ENCODE data around the gene SBNO2. TPM values are rescaled to one million over a fixed set of nuclear protein-coding genes. Genes with fewer than 3 reads are reported as not detected.

SBNO2 gene
- total RNA-seq, 1 experiment from 2014 or later: 46.3 TPM

GRCh38 chr19:1151037-1151724, 22.9 kb downstream of the SBNO2 start:
- no peak overlapping the region for H3K4me2 ChIP-seq (ENCODE audit: insufficient read depth, insufficient read length, low read length)
- H2BK15ac ChIP-seq (ENCODE audit: low read depth, low read length): no peak overlapping the region
- no peak overlapping the region for H2BK20ac ChIP-seq (ENCODE audit: low read depth, low read length, poor library complexity, severe bottlenecking)
- H2BK12ac ChIP-seq (ENCODE audit: insufficient read length, low read depth, low read length): no peak overlapping the region
- H3K4me1 Mint-ChIP-seq: peaks cover 0 to 14% of the 10 kb centered on the region in 2 experiments; a peak in 2 of 4 replicates
- H3K36me3 Mint-ChIP-seq (ENCODE audit: insufficient read depth in 1 of 3, low read depth in 3 of 3): peaks cover 2 to 21% (median 12%) of the 10 kb centered on the region in 3 experiments; a peak in 5 of 7 replicates
- H3K79me1 ChIP-seq (ENCODE audit: insufficient read depth, low read depth, low read length, poor library complexity, severe bottlenecking): no peaks in the 10 kb centered on the region
- H3K9me3 ChIP-seq (ENCODE audit: control insufficient read depth, low read depth, low read length): no peaks in the 10 kb centered on the region
- no peak overlapping the region for H3K4me3 Mint-ChIP-seq
- no peaks in the 10 kb centered on the region for H3K23me2 ChIP-seq (ENCODE audit: insufficient read length, low read depth, low read length, poor library complexity, severe bottlenecking)
- H4K20me1 ChIP-seq (ENCODE audit: control insufficient read depth, insufficient read depth, insufficient read length): no peaks in the 10 kb centered on the region
- no peak overlapping the region for H2BK5ac ChIP-seq (ENCODE audit: insufficient read length, low read length)
- no peak overlapping the region for H3K23ac ChIP-seq (ENCODE audit: insufficient read length, low read depth, low read length)
- TF ChIP-seq CTCF (conservative IDR thresholded peaks at IDR 0.05): no peak
- H4K5ac ChIP-seq (ENCODE audit: insufficient read length, low read depth, low read length): no peak overlapping the region
- no peak overlapping the region for H4K91ac ChIP-seq (ENCODE audit: insufficient read length, low read depth, low read length)
- no peaks in the 10 kb centered on the region for H3K79me2 ChIP-seq (ENCODE audit: insufficient read depth, low read length)
- no peak overlapping the region for H3K4ac ChIP-seq (ENCODE audit: low read depth, low read length)
- H3K9ac ChIP-seq (ENCODE audit: extremely low read depth, insufficient read length, low read length): no peak overlapping the region
- no peaks in the 10 kb centered on the region for H3K9me3 Mint-ChIP-seq
- H3K27me3 ChIP-seq (ENCODE audit: insufficient read depth, low read length): no peaks in the 10 kb centered on the region
- H2AFZ ChIP-seq (ENCODE audit: low read length): no peak overlapping the region
- no peak overlapping the region for H3T11ph ChIP-seq (ENCODE audit: low read length)
- H3K27ac Mint-ChIP-seq: no peak overlapping the region; a peak in 2 of 7 replicates
- H3K56ac ChIP-seq (ENCODE audit: insufficient read length, low read depth, low read length): no peak overlapping the region
- no peak for DNase-seq
- H3K4me1 ChIP-seq (ENCODE audit: insufficient read depth, low read length): no peaks in the 10 kb centered on the region
- H3K14ac ChIP-seq (ENCODE audit: insufficient read depth, low read length): no peak overlapping the region
- H2AK5ac ChIP-seq (ENCODE audit: insufficient read length, low read length): no peak overlapping the region
- H3K27ac ChIP-seq (ENCODE audit: insufficient read length, low read depth, low read length): no peak overlapping the region
- H3K27me3 Mint-ChIP-seq (ENCODE audit: low read depth): no peaks in the 10 kb centered on the region; the same call in 1 of the 2 replicates
- no peak overlapping the region for H4K8ac ChIP-seq (replicated peaks; ENCODE audit: insufficient read length, low read depth, low read length)
- no CpG with 5 or more reads among the region's 12 CpGs for WGBS (ENCODE audit: extremely low coverage, insufficient read length, low lambda C conversion rate)
- H2BK120ac ChIP-seq (ENCODE audit: low read depth, low read length, poor library complexity, severe bottlenecking): no peak overlapping the region
- no peak overlapping the region for H3K18ac ChIP-seq (ENCODE audit: insufficient read length, low read depth, low read length)
